Stimulated activated naive CD4-positive, alpha-beta T cell (primary cell): ENCODE results near the gene PEPD.

Experiments
- DNase-seq, 6 experiments: peaks; one replicate each; lab custom pipeline; 2025; lab: John Stamatoyannopoulos, UW

PEPD gene

DNA sequence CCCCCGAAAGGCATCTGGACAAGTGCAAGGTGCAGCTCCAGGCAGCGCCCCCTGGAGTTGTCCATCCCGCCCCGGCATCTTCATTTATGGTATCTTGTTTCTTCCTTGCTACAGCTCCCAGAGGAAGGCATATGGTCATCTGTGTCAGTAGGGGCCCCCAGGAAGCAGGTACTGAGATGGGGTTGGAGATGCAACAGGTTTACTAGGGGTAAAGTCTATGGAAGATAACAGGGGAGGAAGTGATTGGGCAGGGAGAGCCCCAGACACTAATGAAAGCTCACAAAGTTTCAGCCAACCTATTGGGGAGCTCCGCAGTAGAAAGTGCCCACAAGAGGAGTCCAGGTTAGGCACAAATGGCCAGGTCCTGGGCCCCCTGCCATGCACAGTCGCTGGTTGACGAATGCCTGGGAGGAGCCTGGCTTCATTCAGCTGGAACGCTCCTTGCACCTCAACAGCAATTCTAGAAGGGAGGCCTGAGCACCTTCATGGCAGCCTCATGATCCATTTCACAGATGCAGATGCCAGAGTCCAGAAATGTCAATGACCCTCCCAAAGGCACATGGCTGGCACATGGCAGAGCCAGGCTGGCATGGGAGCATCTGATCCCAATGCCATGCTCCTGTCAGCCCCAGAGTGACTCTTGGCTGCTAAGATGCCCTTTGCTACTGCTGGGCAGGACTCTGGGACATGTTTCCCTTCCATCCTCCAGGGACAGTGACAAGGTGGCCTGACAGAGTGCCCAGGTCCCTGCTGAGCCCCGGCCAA is 23.8 kb upstream of the PEPD start:
- no peak for DNase-seq

- no peak for DNase-seq
Observed at GRCh38 chr19:33535226-33535625, 13.6 kb upstream of the PEPD start.

DNA sequence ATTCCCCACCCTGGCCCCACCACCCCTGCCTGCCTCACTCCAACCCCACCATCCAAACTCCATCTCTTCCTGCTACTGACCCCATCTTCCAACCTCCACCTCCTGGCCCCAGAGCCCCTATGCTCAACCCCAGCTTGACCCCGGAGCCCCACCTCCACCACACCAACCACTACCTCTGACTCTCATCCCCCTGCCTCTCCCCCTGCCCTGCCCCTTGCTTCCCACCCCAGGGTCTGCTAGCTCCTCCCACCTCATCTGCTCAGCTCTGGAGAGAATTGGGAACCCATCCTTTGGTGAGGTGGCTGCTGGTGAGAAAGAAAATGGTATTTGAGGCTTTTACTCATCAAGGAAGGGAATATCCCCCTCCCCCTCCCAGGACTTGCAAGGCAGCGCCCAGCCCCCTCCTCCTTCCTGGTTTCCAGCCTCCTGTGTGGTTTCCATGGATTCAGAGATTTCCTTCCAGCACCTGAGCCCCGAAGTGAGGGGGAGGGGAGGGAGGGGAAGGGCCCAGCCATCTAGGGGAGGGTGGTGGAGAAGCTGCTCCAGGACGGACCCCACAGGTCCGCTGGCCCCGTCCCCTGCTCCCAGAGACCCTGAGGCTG is 11.4 kb upstream of the PEPD start:
- DNase-seq = no peak

- DNase-seq = no peak
Observed at GRCh38 chr19:33530842-33531241, 9.3 kb upstream of the PEPD start.

DNA sequence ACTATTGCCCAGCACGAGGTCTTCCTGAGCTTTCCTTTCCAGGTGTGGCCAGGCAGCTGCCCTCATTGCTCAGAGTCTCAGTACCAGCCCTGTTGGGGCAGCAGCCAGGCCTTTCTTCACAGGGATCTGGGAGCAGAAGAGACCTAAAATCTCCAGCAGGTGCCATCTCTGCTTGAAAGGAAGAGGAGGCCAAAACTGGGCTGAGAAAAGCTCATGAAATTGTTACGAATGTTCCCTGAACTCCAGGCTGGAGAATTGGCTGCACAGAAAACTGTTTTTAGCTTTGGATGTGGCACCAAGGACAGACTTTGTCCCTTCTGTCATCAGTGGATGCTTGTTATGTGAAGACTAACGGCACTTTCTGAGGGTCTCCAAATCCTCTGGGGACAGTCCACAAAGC is 8.7 kb upstream of the PEPD start:
- no peak for DNase-seq

GRCh38 chr19:33529094-33529676 is 7.6 kb upstream of the PEPD start:
- no peak for DNase-seq

- no peak for DNase-seq
Observed at GRCh38 chr19:33528404-33528803, 6.8 kb upstream of the PEPD start.

GRCh38 chr19:33527125-33527524 is 5.5 kb upstream of the PEPD start:
- DNase-seq = no peak

- DNase-seq = no peak
Observed at GRCh38 chr19:33524024-33524664, 2.6 kb upstream of the PEPD start.

- DNase-seq = no peak
Observed at GRCh38 chr19:33523167-33523566, 1.6 kb upstream of the PEPD start.

DNA sequence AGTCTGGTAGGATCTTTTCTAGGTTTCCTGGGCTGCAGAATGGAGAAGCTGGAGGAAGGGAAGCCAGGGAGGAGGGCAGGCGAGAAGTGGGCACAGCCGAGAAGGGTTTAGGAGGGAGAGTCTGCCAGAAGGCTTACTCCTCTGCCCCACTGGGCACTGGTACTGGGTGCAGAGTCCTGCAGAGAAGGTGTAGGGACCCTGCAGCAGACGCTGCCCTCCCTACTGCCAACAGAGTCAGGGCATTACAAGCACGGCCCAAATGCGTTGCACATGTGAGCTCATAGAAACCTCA is 726 bp upstream of the PEPD start:
- peak in 1 of 6 experiments; percentile 23 for DNase-seq

GRCh38 chr19:33520844-33521479 is 629 bp downstream of the PEPD start:
- DNase-seq = no peak

DNA sequence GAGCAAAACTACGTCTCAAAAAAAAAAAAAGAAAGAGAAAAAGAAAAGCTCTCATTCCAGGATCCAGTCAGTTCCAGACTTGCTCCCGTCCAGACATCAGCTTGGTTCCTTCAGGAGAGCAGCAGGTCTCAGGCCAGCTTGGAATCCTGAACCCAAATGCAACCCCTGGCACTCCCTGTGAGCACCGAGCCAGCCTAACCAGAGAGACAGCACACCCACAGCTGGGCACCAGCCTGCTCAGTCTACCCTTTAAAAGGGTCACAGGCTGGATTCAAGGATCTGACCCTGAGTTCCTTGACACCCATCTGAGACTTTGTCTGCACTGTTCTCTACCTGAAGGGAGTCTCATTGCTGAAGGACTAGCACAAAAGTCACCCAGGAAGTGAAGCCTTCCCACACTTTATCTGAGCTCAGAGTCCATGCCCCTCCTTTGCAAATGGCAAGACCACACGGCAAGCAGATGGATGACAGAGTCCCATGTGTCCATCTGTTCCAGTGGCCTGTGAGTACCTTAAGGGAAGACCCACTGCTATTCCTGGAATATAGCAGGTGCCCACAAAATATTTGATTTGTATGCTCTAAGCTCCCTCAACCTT is 1.4 kb downstream of the PEPD start:
- no peak for DNase-seq

DNA sequence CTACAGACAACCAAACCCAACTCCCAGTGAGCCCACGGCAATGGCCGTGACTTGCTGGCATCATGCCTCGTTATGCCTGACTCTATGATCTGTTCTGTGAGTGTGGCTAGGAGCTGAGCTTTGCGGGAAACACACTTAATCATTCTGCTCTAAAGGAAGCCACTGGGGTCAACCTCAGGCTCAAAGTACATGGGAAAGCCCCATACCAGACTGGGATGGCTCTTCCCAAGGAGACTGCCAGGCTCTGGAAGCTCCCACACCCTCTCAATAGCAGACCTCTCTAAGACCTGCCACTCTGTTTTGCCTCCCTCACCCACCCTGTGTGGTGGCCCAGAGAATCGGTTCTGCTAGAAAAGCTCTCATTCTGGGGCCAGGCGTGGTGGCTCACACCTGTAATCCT is 2.2 kb downstream of the PEPD start:
- DNase-seq = no peak

DNA sequence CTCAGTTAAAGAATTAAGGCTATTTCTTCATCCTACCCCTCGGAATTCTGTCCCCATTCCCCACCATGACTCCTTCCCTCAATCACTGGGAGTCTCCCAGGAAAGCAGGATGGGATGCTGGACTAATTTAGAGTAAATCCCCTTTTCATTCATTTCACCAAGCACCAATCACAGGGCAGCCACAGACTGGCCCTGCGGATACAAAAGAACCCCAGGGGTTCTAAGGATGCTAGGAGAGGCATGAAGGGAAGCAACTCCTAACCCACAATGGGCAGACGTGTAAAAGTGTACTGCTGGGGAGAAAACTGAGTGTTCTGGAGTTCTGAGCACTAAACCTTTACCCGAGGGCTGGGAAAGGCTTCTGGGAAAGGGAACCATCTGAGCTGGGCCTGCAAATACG is 3.0 kb downstream of the PEPD start:
- DNase-seq = no peak

GRCh38 chr19:33517922-33518321 is 3.7 kb downstream of the PEPD start:
- no peak for DNase-seq

DNA sequence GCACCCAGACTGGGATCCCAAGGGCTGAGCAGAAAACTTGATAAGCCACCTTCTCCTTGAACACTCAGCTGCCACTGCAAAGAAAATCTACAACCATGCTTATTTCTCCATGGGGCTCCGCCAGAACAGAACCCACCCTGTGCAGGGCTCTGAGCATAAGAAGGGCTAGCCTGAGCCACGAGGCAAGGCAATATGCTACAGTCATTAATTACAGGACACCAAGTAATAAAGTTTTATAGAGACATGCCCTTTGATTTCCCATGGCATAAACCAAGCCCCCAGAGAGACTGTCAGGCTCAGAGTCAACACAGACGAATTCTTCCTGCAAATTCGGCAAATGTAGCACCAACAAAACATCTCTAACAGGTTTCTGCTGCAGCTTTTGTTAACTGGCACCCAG is 5.7 kb downstream of the PEPD start:
- no peak for DNase-seq

DNA sequence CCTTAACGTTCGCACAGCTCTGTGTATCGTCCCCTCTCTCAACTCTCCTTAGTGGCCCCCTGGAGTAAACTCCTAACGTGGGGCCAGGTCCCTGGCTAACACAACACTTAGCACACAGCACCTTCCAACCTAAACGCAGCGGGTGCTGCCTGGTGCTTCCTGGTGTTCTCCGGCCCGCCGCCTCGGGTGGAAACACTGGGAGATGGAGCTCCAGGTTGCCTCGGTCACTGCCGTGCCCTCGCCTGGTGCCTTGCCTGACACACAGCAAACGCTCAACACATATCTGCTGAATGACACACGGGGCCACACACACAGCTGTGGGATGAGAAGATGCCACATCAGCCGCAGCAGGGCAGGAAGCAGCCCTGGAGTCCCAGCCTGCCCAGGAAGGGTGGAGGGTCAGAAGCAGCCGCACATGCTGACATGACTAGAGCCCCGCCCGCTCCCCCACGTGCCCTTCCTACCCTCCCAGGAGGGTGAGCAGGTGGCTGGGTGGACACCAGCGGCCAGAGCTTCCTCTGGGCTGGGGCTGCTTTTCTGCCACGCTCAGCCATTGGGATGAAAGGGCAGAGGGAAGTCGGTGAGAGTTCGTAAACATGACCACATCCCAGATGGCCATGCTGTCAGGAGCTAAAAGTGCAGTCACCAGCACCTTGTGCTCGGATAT is 6.6 kb downstream of the PEPD start:
- no peak for DNase-seq

- DNase-seq = no peak
Observed at GRCh38 chr19:33513424-33513823, 8.2 kb downstream of the PEPD start.

- no peak for DNase-seq
Observed at GRCh38 chr19:33512580-33513137, 8.9 kb downstream of the PEPD start.

- no peak for DNase-seq
Observed at GRCh38 chr19:33512021-33512420, 9.6 kb downstream of the PEPD start.

GRCh38 chr19:33511346-33511745 is 10.2 kb downstream of the PEPD start:
- DNase-seq = no peak
